Breast epithelium (tissue), 4 donors: ENCODE results near the gene NTHL1. TPM values are rescaled to one million over a fixed set of nuclear protein-coding genes. Genes with fewer than 3 reads are reported as not detected.

Source experiments
- DNase-seq, 2 donors: peaks; one replicate each; pipeline ENCODE4 v3.0.0-alpha.2; 2019; ENCODE audit warnings: low spot score in 2 of 2
- H3K27ac ChIP-seq, 2 donors: fragments of 200-600 bp; sonication (generic) in 1 of 2; one replicate each; pipeline ENCODE4 v1.5.1; 2016 to 2019; ENCODE audit warnings: mild to moderate bottlenecking in 1 of 2
- H3K27me3 ChIP-seq, 2 donors: fragments of 200-600 bp; sonication (generic) in 1 of 2; one replicate each; pipeline versions ENCODE4 v1.5.1 to v1.6.0; 2017 to 2019; ENCODE audit warnings: control low read depth in 1 of 2, mild to moderate bottlenecking in 1 of 2
- H3K36me3 ChIP-seq: fragments of 200-600 bp; one replicate; pipeline ENCODE4 v1.5.1; 2019
- H3K4me1 ChIP-seq, 2 donors: fragments of 200-600 bp; sonication (generic); one replicate each; pipeline ENCODE4 v1.5.1; 2016 to 2019; ENCODE audit warnings: control low read depth in 1 of 2
- H3K4me3 ChIP-seq, 3 donors: fragments of 200-600 bp; sonication (generic); 1 replicate in 2 of 3; 2 replicates in 1 of 3; pipeline ENCODE4 v1.5.1; 2016 to 2019; ENCODE audit warnings: mild to moderate bottlenecking in 3 of 3, moderate library complexity in 2 of 3
- H3K9me3 ChIP-seq, 2 donors: fragments of 200-600 bp; sonication (generic) in 1 of 2; one replicate each; pipeline ENCODE4 v1.5.1; 2016 to 2019; ENCODE audit warnings: control low read depth in 1 of 2
- POLR2A ChIP-seq: fragments of 450-650 bp; IDR thresholded peaks from one replicate; pipeline ENCODE4 v1.6.1; 2016; ENCODE audit warnings: antibody characterized with exemption, mild to moderate bottlenecking, moderate library complexity
- POLR2AphosphoS5 ChIP-seq, 3 donors: sonication (generic); formaldehyde crosslinking; IDR thresholded peaks; one replicate each; pipeline ENCODE4 v1.6.1; 2017; ENCODE audit warnings: antibody characterized with exemption in 3 of 3
- intact Hi-C: fragments of 100-400 bp; cut with DNase I; formaldehyde crosslinking; loops from one replicate; pipeline ENCODE4 v1.15.1; 2023; ENCODE audit warnings: low total_unique reads
- total RNA-seq, 3 donors: library from RNA; depleted of rRNA; stranded (reverse); fragments of >200 nt; gene quantifications; one replicate each; pipeline ENCODE4 v1.1.0, GENCODE V29; 2016
- TF ChIP-seq, protein P1 (sequence below), 3 donors: fragments of 450-650 bp; IDR thresholded peaks; one replicate each; pipeline ENCODE4 v1.5.1; 2016 to 2017; ENCODE audit warnings: antibody characterized with exemption in 3 of 3, mild to moderate bottlenecking in 3 of 3, moderate library complexity in 3 of 3

NTHL1 gene
- total RNA-seq, 3 donors from 2014 or later: 10.6 to 27.9 (median 16.1) TPM

DNA sequence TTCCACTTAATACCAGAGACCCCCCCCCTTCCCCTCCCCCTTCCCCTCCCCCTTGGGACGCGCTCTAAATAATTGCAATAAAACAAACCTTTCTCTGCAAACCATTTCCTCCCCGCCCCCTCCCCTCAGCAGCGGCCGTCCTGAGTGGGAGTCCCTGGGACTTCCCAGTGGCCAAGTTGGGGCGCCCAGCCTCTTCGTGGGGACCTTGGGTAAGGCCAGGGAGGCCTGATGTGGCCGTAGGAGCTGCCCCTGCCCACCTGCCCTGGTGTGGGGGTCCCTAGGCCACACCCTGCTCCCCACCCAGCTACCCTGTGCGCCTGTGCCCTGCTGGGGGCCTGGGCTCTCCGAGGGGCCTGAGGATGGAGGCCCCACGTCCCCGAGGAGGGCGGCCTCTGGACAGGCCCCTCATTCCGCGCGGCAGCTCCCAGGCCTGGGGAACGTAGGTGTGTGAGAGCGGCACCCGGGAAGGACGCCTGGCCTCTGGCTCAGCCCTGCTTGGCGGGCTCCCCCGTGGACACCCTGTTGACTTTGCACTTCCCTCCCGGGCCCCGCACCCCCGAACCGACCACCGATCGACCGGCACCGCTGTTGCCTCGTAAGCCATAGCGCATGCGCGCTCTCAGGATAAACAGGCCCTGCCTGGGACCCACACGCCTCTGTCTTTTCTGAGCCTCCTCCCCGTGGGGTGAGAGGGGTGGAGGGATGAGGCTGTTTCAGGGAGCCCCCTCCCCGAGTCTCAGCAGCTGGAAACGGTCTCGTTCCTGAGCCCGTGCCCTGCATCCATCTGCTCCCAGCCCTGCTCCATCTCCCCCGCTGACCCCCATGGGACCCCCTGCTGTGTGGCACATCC lies 9.0 kb downstream of the NTHL1 start:
- no peak for DNase-seq
- H3K27me3 ChIP-seq: no peaks in the 10 kb centered on the region
- no peaks in the 10 kb centered on the region for H3K9me3 ChIP-seq
- peak overlapping the region; percentile 92 to 93 for H3K27ac ChIP-seq
- H3K4me3 ChIP-seq: peak overlapping the region in 1 of 3 donors; percentile 52
- H3K4me1 ChIP-seq: peaks cover 25 to 36% of the 10 kb centered on the region in 2 donors
- H3K36me3 ChIP-seq: no peaks in the 10 kb centered on the region
- TF ChIP-seq, protein P1, sequence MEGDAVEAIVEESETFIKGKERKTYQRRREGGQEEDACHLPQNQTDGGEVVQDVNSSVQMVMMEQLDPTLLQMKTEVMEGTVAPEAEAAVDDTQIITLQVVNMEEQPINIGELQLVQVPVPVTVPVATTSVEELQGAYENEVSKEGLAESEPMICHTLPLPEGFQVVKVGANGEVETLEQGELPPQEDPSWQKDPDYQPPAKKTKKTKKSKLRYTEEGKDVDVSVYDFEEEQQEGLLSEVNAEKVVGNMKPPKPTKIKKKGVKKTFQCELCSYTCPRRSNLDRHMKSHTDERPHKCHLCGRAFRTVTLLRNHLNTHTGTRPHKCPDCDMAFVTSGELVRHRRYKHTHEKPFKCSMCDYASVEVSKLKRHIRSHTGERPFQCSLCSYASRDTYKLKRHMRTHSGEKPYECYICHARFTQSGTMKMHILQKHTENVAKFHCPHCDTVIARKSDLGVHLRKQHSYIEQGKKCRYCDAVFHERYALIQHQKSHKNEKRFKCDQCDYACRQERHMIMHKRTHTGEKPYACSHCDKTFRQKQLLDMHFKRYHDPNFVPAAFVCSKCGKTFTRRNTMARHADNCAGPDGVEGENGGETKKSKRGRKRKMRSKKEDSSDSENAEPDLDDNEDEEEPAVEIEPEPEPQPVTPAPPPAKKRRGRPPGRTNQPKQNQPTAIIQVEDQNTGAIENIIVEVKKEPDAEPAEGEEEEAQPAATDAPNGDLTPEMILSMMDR (IDR thresholded peaks at IDR 0.05): no peak
- TF ChIP-seq POLR2AphosphoS5 (IDR thresholded peaks at IDR 0.05) (no peak), POLR2A (no peak)
- intact Hi-C loops: no loop called here

DNA sequence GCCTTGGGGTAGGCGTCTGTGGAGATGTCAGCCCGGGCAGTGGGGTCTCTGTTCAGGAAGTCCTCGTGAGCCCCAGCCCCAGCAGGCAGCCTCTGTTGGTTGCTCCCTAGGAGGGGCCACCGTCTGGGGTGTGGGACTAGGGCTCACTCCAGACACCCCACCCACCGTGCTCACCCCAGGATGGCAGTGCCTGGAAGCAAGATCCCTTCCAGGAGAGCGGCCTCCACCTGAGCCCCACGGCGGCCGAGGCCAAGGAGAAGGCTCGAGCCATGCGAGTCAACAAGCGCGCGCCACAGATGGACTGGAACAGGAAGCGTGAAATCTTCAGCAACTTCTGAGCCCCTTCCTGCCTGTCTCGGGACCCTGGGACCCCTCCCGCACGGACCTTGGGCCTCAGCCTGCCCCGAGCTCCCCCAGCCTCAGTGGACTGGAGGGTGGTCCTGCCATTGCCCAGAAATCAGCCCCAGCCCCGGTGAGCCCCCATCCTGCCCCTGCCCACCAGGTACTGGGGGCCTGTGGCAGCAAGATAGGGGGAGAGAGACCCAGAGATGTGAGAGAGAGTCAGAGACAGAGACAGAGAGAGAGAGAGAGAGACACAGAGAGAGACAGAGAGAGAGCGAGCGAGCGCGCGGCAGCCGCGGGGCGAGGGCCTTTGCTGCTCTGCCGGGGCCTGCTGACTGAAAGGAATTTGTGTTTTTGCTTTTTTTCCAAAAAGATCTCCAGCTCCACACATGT lies 9.8 kb downstream of the NTHL1 start:
- H3K9me3 ChIP-seq: no peaks in the 10 kb centered on the region
- H3K4me1 ChIP-seq: peaks cover 33 to 41% of the 10 kb centered on the region in 2 donors
- no peak for TF ChIP-seq POLR2AphosphoS5 (IDR thresholded peaks at IDR 0.05)
- TF ChIP-seq, protein P1 (IDR thresholded peaks at IDR 0.05): no peak
- TF ChIP-seq POLR2A: no peak
- no peaks in the 10 kb centered on the region for H3K27me3 ChIP-seq
- peak overlapping the region; percentile 92 to 93 for H3K27ac ChIP-seq
- peak overlapping the region in 1 of 3 donors; percentile 43 for H3K4me3 ChIP-seq
- intact Hi-C loops: no loop called here
- no peaks in the 10 kb centered on the region for H3K36me3 ChIP-seq
- no peak for DNase-seq

DNA sequence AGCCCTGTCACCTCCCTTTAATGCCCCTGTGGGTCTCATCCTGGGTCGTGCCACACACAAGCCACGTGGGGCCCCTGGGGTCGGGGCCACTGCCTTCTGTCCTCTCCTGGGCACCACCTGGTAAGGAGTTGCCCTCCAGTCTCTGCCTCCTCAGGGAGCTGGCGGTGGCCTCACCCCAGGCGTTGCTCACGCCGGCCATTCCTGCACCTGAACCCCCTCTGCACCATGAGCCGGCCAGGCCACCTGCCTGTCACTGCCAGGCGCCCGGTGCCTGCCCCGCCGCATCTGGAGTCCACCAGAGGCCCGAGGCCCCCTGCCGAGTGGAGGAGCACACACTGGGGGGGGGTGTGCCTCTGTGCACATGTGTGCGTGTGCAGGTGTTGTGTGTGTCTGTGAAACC lies 10.5 kb downstream of the NTHL1 start:
- TF ChIP-seq, protein P1 (IDR thresholded peaks at IDR 0.05): no peak
- TF ChIP-seq POLR2AphosphoS5 (IDR thresholded peaks at IDR 0.05): no peak
- TF ChIP-seq POLR2A: no peak
- no peaks in the 10 kb centered on the region for H3K27me3 ChIP-seq
- H3K9me3 ChIP-seq: no peaks in the 10 kb centered on the region
- H3K36me3 ChIP-seq: no peaks in the 10 kb centered on the region
- intact Hi-C loops: no loop called here
- no peak overlapping the region for H3K4me3 ChIP-seq
- no peak for DNase-seq
- peak overlapping the region; percentile 92 to 93 for H3K27ac ChIP-seq
- peaks cover 35 to 43% of the 10 kb centered on the region in 2 donors for H3K4me1 ChIP-seq

DNA sequence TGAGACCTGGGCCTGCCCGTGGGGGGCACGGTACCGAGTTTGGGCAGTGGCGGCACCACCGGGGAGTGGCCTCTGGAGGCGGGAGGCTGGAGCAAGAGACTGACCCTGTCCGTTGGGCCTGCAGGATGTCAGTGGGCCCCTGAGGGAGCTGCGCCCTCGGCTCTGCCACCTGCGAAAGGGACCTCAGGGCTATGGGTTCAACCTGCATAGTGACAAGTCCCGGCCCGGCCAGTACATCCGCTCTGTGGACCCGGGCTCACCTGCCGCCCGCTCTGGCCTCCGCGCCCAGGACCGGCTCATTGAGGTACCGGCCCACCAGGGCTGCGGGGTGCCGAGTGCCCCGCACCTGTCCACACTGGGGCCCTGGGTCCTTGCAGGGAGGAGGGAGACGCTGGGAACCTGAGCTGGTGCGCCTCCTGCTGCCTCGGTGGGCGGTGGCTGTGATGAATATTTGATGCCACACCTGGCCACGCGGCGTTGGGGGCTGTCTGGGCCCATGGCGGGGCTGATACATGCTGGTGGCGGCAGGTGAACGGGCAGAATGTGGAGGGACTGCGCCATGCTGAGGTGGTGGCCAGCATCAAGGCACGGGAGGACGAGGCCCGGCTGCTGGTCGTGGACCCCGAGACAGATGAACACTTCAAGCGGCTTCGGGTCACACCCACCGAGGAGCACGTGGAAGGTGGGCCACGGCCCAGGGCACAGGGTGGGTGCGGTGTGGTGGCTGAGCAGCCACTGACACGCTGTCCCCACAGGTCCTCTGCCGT lies 11.3 kb downstream of the NTHL1 start:
- TF ChIP-seq POLR2A (no peak), POLR2AphosphoS5 (IDR thresholded peaks at IDR 0.05) (no peak)
- TF ChIP-seq, protein P1 (IDR thresholded peaks at IDR 0.05): no peak
- H3K27me3 ChIP-seq: no peaks in the 10 kb centered on the region
- intact Hi-C loops: no loop called here

More for the DNA sequence above, 11.3 kb downstream of the NTHL1 start:
- DNase-seq: no peak
- Histone ChIP-seq H3K36me3 (no peaks in the 10 kb centered on the region), H3K4me1 (peaks cover 35 to 44% of the 10 kb centered on the region in 2 donors), H3K9me3 (no peaks in the 10 kb centered on the region), H3K27ac (peak overlapping the region; percentile 92 to 93), H3K4me3 (peak overlapping the region; percentile 29 to 63 (median 30))
